ENCODE results near the gene HTATSF1. TPM values are rescaled to one million over a fixed set of nuclear protein-coding genes. Genes with fewer than 3 reads are reported as not detected.
A peak's percentile ranks its signal among the peaks of the same experiment; 100 is the strongest.

Gene HTATSF1, protein sequence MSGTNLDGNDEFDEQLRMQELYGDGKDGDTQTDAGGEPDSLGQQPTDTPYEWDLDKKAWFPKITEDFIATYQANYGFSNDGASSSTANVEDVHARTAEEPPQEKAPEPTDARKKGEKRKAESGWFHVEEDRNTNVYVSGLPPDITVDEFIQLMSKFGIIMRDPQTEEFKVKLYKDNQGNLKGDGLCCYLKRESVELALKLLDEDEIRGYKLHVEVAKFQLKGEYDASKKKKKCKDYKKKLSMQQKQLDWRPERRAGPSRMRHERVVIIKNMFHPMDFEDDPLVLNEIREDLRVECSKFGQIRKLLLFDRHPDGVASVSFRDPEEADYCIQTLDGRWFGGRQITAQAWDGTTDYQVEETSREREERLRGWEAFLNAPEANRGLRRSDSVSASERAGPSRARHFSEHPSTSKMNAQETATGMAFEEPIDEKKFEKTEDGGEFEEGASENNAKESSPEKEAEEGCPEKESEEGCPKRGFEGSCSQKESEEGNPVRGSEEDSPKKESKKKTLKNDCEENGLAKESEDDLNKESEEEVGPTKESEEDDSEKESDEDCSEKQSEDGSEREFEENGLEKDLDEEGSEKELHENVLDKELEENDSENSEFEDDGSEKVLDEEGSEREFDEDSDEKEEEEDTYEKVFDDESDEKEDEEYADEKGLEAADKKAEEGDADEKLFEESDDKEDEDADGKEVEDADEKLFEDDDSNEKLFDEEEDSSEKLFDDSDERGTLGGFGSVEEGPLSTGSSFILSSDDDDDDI
- total RNA-seq, result 21.1 TPM

DNA sequence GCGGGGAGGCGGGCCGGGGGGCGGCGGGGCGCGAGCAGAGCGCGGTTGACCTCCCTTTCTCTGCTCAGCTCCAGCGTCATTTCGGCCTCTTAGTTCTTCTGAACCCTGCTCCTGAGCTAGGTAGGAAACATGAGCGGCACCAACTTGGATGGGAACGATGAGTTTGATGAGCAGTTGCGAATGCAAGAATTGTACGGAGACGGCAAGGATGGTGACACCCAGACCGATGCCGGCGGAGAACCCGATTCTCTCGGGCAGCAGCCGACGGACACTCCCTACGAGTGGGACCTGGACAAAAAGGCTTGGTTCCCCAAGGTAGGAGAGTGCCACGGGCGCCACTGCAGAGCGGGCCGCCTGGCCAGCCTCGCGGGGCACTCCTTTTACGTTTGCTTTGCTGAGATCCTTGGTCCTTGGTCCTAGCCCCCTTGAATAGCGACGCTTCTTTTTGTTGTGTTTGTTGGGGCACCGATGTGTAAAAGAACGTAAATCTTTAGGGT lies at the start of gene HTATSF1:
TSS of gene HTATSF1 (plus strand) at position 37 of the 497 bp plus-strand sequence. CDS start at position 130, 93 bp downstream.
- H3K9me3 ChIP-seq (ENCODE audit: low read depth, low read length), result no peaks in the 10 kb centered on the region
- H3K4me3 ChIP-seq (ENCODE audit: low read length), result peak within 1 kb of the TSS; percentile 68
- H3K27me3 ChIP-seq (ENCODE audit: insufficient read depth, low read length), result no peaks in the 10 kb centered on the region
- peaks cover 13% of the 10 kb centered on the region for H3K4me1 ChIP-seq (ENCODE audit: insufficient read depth, low read length)

DNA sequence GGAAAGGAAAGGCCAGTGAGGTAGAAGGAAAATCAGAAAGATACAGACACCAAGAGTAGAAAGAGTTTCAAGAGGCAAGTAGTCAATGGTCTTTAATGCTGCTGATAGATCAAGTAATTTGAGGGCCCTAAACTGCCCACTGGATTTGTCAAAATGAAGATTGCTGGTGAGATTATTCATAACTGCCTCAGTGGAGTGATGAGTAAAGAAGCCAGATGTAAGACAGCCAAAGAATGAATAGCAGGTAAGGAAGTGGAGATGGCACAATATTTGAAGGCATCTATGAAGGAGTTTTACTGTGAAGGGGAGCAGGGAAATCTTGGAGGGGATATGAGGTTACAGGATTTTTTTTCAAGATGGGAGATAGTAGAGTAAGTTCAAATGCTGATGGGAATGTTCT lies 49.4 kb upstream of the HTATSF1 start:
- no peaks in the 10 kb centered on the region for H3K4me1 ChIP-seq (ENCODE audit: insufficient read depth, low read length)

DNA sequence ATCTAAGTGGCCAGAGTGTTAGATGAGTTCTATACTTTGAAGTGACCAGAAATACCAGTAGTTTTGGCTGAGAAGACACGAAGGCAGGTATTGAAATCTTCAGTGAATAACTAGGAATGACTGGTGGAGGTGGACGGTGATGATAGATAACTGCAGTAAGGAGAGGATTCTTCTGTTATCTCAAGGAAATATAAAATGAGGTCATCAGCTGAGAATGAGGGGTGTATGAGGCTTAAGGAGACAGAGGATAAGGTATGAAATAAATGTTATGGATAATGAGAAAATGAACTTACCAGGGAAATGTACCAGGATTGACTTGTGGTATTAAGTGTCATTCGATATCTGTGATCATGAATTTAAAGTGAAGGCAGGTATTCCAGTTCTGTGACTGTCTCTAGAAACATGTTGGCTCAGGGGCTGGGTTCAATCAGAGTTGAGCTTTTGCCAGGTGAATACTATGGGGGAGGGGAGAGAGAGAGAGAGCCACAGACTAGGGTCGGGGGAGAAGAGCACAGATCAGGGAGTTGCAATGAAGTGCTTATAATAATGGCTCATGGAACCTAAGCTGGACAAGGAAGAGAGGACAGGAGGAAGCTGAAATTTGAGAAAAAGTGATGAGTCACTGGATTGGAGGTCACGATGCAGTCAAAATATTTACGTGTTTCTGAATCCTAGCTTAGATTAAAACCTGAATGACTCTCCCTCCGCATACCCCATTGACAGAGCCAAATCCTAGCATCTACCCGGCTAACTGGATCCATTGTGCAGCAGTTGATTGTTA lies 47.2 kb upstream of the HTATSF1 start:
- no peaks in the 10 kb centered on the region for H3K4me1 ChIP-seq (ENCODE audit: insufficient read depth, low read length)

More for the DNA sequence above, 49.4 kb upstream of the HTATSF1 start:
- H3K9me3 ChIP-seq (ENCODE audit: low read depth, low read length), result no peaks in the 10 kb centered on the region
- no peaks in the 10 kb centered on the region for H3K27me3 ChIP-seq (ENCODE audit: insufficient read depth, low read length)
- no peak overlapping the region for H3K4me3 ChIP-seq (ENCODE audit: low read length)

DNA sequence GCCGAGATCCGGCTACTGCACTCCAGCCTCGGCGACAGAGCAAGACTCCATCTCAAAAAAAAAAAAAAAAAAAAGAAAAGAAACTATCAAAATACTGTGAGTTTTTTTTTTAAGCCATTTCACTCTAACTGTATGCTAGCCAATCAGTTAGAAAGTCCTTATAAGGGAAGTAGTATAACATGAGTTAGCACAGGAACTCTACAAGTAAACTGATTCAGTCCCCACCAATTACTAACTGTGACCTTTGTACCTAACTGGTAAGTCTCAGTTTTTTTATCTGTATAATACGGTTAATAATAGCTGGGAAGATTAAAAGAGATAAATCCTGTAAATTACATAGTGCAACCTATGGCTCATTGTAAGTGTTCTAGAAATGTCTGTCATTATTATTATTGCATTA lies 44.8 kb upstream of the HTATSF1 start:
- H3K4me1 ChIP-seq (ENCODE audit: insufficient read depth, low read length), result no peaks in the 10 kb centered on the region
- no peaks in the 10 kb centered on the region for H3K27me3 ChIP-seq (ENCODE audit: insufficient read depth, low read length)
- H3K4me3 ChIP-seq (ENCODE audit: low read length), result no peak overlapping the region
- no peaks in the 10 kb centered on the region for H3K9me3 ChIP-seq (ENCODE audit: low read depth, low read length)

More for the DNA sequence above, 47.2 kb upstream of the HTATSF1 start:
- no peaks in the 10 kb centered on the region for H3K27me3 ChIP-seq (ENCODE audit: insufficient read depth, low read length)
- H3K4me3 ChIP-seq (ENCODE audit: low read length), result no peak overlapping the region
- no peaks in the 10 kb centered on the region for H3K9me3 ChIP-seq (ENCODE audit: low read depth, low read length)

DNA sequence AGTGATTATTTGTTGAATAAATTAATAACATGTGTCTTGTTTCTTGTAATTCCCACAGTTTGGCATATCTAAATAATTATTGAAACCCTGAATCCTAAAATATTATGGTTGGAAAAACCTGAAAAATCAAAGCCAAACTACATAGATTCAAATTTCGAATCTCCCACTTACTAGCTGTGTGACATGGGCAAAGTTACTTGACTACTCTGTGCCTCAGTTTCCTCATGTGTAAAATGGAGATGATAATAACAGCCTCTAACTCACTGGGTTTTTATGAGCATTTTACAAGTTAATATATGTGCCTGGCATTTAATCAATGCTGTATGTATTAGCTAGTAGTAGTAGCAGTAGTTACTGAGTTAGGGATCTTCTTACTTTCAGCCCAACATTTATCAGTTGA lies 44.3 kb upstream of the HTATSF1 start:
- Histone ChIP-seq H3K9me3 (ENCODE audit: low read depth, low read length) (no peaks in the 10 kb centered on the region), H3K27me3 (ENCODE audit: insufficient read depth, low read length) (no peaks in the 10 kb centered on the region), H3K4me1 (ENCODE audit: insufficient read depth, low read length) (no peaks in the 10 kb centered on the region), H3K4me3 (ENCODE audit: low read length) (no peak overlapping the region)

DNA sequence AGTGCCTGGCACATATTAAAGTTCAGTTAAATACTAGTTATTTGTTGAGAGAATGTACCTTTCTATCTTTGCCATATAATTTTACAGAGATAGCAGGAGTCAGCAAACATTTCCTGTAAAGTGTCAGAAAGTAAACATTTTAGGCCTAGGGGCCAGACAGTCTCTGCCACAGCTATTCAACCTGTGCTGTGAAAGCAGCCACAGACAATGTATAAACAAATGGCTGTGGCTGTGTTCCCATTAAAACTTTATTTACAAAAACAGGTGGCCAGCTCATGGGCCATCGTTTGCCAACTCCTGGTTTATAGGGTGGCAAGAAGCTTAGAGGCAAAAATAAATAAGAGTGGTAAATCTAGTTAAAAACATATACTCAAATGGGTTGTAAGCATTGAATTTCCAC lies 43.6 kb upstream of the HTATSF1 start:
- Histone ChIP-seq H3K9me3 (ENCODE audit: low read depth, low read length) (no peaks in the 10 kb centered on the region), H3K4me3 (ENCODE audit: low read length) (no peak overlapping the region), H3K4me1 (ENCODE audit: insufficient read depth, low read length) (no peaks in the 10 kb centered on the region), H3K27me3 (ENCODE audit: insufficient read depth, low read length) (no peaks in the 10 kb centered on the region)

DNA sequence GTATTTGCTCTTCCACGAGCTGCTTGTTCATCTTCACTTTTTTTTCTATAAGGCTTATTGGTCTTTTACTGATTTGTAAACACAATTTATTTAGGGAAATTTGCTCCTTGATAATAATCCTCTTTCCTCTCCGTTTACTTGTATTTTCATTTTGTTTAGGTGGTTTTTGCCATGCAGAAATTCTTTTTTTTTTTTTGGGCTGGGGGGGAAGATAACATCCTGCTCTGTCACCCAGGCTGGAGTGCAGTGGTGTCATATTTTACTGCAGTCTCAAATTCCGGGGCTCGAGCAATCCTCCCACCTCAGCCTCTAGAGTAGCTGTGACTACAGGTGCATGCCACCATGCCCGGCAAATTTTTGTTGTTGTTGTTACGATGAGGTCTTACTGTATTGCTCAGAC lies 41.3 kb upstream of the HTATSF1 start:
- Histone ChIP-seq H3K9me3 (ENCODE audit: low read depth, low read length) (no peaks in the 10 kb centered on the region), H3K4me3 (ENCODE audit: low read length) (no peak overlapping the region), H3K27me3 (ENCODE audit: insufficient read depth, low read length) (no peaks in the 10 kb centered on the region), H3K4me1 (ENCODE audit: insufficient read depth, low read length) (no peaks in the 10 kb centered on the region)

DNA sequence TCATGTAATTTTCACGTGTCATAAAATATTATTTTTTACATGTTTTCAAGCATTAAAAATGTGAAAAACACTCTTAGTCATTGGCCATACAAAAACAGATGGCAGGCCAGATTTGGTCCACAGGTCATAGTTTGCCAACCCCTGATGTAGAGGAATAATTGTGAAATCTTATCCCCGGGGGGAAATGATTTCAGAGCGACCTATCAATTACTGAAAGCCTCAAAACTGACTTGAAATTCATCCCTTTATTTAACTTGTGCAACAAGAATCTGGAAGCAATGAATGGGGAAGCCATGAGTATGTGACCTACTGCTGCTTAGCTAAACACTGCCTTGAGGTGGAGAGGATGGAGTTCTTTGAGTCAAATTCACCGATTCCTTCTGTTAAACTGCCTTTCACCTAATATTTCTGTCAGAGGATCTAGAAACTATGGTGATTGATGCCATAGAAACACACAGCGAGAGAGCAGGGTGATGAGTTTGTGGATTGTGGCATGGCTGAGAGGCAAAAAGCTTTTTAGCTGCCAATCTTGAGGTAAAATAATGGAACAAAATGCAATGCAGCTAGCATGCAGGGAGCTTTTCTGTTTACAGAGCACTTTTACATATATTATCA lies 40.0 kb upstream of the HTATSF1 start:
- H3K4me3 ChIP-seq (ENCODE audit: low read length), result no peak overlapping the region
- no peaks in the 10 kb centered on the region for H3K27me3 ChIP-seq (ENCODE audit: insufficient read depth, low read length)
- no peaks in the 10 kb centered on the region for H3K4me1 ChIP-seq (ENCODE audit: insufficient read depth, low read length)
- H3K9me3 ChIP-seq (ENCODE audit: low read depth, low read length), result no peaks in the 10 kb centered on the region

DNA sequence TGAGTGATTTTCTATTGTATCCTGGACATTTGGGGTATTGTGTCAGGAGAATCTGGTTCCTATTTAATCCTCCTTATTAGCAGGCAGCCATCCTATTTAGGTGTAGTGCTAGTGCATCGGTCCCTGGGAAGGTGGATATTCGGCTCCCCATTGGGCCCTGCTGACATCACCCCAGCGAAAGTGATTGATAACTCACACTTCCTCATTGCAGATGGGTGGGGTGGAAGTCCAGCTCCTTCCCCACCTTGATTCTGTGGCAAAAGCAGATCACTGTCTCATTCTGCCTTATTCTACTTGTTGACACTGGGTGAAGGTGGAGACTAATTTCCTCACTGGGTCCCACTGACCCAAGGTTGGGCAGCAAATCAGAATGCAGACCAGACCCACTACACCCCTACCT lies 32.8 kb upstream of the HTATSF1 start:
- Histone ChIP-seq H3K4me3 (ENCODE audit: low read length) (no peak overlapping the region), H3K9me3 (ENCODE audit: low read depth, low read length) (no peaks in the 10 kb centered on the region), H3K27me3 (ENCODE audit: insufficient read depth, low read length) (no peaks in the 10 kb centered on the region), H3K4me1 (ENCODE audit: insufficient read depth, low read length) (no peaks in the 10 kb centered on the region)

DNA sequence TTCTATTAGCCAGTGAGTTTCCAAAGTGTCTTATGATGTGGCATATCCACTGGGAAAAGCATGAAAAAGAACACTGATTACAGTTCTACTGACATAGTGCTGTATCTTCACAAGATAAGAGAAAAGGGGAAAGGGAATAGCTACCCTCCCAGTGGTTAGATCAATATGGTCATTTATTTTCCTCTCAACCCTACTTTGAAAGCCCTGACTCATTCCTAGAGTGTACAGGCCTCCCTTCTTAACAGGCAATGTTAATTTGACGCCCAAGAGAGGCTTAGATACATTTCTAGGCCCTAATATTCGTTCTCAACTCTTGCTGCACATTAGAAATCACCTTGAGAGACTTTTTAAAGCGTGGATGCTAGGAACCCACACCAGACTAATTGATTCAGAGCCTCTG lies 30.1 kb upstream of the HTATSF1 start:
- no peak overlapping the region for H3K4me3 ChIP-seq (ENCODE audit: low read length)
- no peaks in the 10 kb centered on the region for H3K4me1 ChIP-seq (ENCODE audit: insufficient read depth, low read length)
- no peaks in the 10 kb centered on the region for H3K9me3 ChIP-seq (ENCODE audit: low read depth, low read length)
- no peaks in the 10 kb centered on the region for H3K27me3 ChIP-seq (ENCODE audit: insufficient read depth, low read length)

DNA sequence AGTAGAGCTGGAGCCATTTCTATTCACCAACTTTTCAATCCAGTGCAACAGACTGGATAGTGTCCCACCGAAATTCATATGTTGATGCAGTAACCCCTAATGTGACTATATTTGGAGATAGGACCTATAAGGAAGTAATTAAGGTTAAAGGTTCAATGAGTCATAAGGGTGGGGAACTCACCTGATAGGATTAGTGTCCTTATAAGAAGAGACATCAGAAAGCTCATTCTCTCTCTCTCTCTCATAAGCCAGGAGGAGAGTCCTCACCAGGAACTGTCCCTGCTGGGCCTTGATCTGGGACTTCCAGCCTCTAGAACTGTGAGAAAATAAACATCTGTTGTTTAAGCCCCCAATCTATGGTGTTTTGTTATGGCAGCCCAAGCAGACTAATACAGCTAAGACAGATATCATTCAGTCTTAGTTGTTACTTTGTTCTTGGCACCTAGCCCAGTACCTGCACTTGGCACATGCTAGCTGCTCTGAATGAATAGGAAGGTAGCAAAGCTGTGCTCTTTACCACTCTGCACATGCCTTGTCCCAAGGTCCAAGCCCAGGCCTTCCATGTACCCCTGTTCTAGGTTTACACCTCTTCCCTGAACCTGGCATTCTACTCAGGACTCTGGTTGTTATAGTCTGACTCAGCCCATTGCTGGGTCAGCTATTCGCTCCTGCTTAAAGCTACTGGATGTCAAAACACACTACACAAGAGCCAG lies 28.8 kb upstream of the HTATSF1 start:
- Histone ChIP-seq H3K4me3 (ENCODE audit: low read length) (no peak overlapping the region), H3K4me1 (ENCODE audit: insufficient read depth, low read length) (no peaks in the 10 kb centered on the region), H3K9me3 (ENCODE audit: low read depth, low read length) (no peaks in the 10 kb centered on the region), H3K27me3 (ENCODE audit: insufficient read depth, low read length) (no peaks in the 10 kb centered on the region)

DNA sequence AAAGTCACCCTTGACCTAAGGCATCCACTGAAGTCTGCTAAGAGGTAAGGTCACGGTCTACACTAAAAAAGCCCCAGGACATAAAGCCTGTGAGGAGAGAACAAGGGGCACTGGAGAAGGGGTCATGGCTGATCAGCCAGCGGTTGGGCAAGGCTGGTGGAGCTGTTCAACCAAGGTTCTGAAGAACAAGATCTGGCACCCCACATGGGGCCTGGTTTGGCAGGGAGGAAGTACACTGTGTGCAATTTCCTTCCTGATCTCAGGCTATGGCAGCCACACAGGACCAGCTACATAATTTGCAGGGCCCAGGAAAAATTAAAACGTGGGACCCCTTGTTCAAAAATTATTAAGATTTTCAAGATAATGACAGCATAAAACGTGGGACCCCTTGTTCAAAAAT lies 23.7 kb upstream of the HTATSF1 start:
- H3K4me1 ChIP-seq (ENCODE audit: insufficient read depth, low read length), result no peaks in the 10 kb centered on the region
- H3K27me3 ChIP-seq (ENCODE audit: insufficient read depth, low read length), result no peaks in the 10 kb centered on the region
- no peaks in the 10 kb centered on the region for H3K9me3 ChIP-seq (ENCODE audit: low read depth, low read length)
- no peak overlapping the region for H3K4me3 ChIP-seq (ENCODE audit: low read length)

DNA sequence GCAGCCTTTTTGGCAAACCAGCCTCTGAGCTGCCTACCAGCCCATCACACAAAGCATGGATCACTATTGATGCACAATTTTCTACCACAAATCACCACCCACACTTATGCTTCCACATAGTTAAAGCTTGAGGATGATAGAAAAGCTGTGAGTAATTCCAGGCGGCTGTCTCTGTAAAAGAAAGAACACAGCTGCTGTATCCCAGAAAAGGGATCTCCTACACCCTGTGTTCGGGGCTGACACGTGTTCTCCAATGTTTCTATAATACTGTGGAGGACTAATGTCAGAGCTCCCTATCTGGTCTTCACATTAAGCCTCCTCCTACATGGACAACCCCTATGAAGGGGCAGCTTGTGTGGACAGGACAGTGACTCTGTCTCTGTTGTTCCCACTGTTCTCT lies 22.2 kb upstream of the HTATSF1 start:
- Histone ChIP-seq H3K27me3 (ENCODE audit: insufficient read depth, low read length) (no peaks in the 10 kb centered on the region), H3K4me1 (ENCODE audit: insufficient read depth, low read length) (no peaks in the 10 kb centered on the region)

DNA sequence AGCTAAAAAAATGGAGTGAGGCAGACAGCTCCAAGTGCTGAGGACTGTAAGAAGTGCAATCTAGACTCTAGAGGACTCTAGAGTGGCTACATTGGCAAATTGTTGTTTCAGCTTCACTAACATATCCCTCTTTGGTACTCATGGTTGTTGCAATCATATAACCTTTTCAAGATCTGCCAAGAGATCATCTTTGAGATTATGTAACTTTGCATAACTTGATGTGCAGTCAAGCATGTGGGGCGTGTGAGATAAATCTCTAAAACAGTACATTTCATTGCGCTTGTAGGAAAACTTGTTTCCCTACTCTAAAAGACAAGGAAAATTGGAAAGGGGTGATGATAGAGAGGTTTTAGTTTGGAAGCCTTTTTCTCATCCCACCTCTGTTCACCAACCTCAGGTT lies 20.9 kb upstream of the HTATSF1 start:
- no peaks in the 10 kb centered on the region for H3K4me1 ChIP-seq (ENCODE audit: insufficient read depth, low read length)
- no peak overlapping the region for H3K4me3 ChIP-seq (ENCODE audit: low read length)

More for the DNA sequence above, 22.2 kb upstream of the HTATSF1 start:
- H3K4me3 ChIP-seq (ENCODE audit: low read length), result no peak overlapping the region
- H3K9me3 ChIP-seq (ENCODE audit: low read depth, low read length), result no peaks in the 10 kb centered on the region

More for the DNA sequence above, 20.9 kb upstream of the HTATSF1 start:
- no peaks in the 10 kb centered on the region for H3K27me3 ChIP-seq (ENCODE audit: insufficient read depth, low read length)
- H3K9me3 ChIP-seq (ENCODE audit: low read depth, low read length), result no peaks in the 10 kb centered on the region
